22Rv1 (cell line): ENCODE results near the gene SGCD.

ENCODE experiments used
- ZFX ChIP-seq: fragments of 450-650 bp; IDR thresholded peaks from 2 replicates; pipeline ENCODE4 v1.6.1; 2017; ENCODE audit warnings: antibody characterized with exemption, borderline replicate concordance
- TF ChIP-seq, protein P1 (sequence below): fragments of 450-650 bp; IDR thresholded peaks from 2 replicates; pipeline ENCODE4 v1.5.1; 2017; ENCODE audit warnings: mild to moderate bottlenecking

DNA sequence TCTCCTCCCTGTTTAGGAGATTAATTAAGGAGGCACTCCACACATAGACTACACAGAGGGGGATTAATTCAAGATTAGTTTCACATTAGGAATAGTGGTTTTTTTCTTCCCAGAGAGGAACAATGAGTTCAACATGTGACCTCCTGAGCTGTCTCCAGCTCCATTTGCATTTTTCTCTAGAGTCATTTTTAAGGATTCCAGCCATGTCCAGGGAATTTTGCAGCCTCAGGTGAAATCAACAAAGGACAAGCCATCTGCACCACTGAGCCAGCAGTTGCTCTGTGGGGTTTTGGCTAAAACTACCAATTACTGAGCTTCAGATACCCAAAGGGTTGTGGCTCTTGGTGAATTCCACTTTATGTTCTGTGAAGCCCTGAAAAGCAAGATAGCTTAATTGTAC, 264.7 kb downstream of the SGCD start:
- TF ChIP-seq, protein P1, sequence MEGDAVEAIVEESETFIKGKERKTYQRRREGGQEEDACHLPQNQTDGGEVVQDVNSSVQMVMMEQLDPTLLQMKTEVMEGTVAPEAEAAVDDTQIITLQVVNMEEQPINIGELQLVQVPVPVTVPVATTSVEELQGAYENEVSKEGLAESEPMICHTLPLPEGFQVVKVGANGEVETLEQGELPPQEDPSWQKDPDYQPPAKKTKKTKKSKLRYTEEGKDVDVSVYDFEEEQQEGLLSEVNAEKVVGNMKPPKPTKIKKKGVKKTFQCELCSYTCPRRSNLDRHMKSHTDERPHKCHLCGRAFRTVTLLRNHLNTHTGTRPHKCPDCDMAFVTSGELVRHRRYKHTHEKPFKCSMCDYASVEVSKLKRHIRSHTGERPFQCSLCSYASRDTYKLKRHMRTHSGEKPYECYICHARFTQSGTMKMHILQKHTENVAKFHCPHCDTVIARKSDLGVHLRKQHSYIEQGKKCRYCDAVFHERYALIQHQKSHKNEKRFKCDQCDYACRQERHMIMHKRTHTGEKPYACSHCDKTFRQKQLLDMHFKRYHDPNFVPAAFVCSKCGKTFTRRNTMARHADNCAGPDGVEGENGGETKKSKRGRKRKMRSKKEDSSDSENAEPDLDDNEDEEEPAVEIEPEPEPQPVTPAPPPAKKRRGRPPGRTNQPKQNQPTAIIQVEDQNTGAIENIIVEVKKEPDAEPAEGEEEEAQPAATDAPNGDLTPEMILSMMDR, result no peak
- TF ChIP-seq ZFX, result no peak
